Fibroblast of lung (primary cell): ENCODE data around the gene WWC2.

Source experiments
- EZH2 ChIP-seq: IDR thresholded peaks from 2 replicates; pipeline ENCODE4 v1.5.1; 2012; ENCODE audit warnings: low read length, control low read depth, mild to moderate bottlenecking; ENCODE audit errors: missing control alignments
- TF ChIP-seq, protein P1 (sequence below), 2 donors: IDR thresholded peaks in 1 of 2; conservative IDR thresholded peaks in 1 of 2; 1 replicate in 1 of 2; 2 replicates in 1 of 2; pipeline ENCODE4 v1.5.1; 2011 to 2012; ENCODE audit warnings: low read length in 2 of 2, control low read depth in 1 of 2, inconsistent platforms in 1 of 2, low read depth in 1 of 2, mild to moderate bottlenecking in 1 of 2

DNA sequence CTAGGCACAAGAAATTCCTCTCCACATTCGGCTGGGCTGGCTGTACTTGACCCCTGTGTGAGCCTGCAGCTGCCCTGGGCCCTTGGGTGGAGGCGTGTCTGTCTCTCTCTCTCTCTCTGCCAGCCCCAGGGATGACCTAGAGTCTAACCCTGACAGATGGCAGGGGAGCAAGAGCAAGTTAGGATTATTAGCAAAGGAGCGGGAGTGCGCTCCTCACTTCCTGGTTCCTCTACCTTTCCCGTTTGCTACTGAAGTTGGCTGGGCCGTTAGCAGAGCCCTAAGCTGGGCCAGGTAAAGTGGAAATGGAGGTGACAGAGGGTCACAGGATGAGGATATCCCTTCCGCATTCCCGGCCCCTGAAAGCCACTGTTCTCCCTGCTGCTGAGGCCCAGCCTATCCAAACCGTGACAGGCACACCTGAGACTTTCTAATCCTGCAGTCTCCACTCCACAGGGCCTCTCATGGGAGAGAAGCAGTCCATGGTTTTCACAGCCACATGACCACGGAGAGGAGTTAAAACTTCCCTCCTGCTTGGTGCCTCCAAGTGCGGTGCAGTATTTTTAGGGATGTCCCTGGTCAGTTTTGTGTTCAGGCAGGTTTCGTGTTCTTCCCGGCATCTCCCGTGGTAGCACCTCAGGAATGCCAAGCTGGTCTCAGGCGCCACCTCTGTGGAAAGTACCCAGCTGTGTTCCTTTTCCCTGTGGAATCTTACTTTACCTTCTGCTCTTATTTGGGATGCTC, 141.7 kb downstream of the WWC2 start:
- TF ChIP-seq, protein P1, sequence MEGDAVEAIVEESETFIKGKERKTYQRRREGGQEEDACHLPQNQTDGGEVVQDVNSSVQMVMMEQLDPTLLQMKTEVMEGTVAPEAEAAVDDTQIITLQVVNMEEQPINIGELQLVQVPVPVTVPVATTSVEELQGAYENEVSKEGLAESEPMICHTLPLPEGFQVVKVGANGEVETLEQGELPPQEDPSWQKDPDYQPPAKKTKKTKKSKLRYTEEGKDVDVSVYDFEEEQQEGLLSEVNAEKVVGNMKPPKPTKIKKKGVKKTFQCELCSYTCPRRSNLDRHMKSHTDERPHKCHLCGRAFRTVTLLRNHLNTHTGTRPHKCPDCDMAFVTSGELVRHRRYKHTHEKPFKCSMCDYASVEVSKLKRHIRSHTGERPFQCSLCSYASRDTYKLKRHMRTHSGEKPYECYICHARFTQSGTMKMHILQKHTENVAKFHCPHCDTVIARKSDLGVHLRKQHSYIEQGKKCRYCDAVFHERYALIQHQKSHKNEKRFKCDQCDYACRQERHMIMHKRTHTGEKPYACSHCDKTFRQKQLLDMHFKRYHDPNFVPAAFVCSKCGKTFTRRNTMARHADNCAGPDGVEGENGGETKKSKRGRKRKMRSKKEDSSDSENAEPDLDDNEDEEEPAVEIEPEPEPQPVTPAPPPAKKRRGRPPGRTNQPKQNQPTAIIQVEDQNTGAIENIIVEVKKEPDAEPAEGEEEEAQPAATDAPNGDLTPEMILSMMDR (conservative IDR thresholded peaks at IDR 0.05 in 1 of 2, IDR thresholded peaks at IDR 0.05 in 1 of 2; ENCODE audit: low read depth in 1 of 2, low read length in 2 of 2) = no peak
- TF ChIP-seq EZH2 = no peak
